DOHH2 (cell line): ENCODE results near the gene ATP6V0D1.

ENCODE experiments used
- H3F3A ChIP-seq: fragments of 200-600 bp; sonication (generic), shearing (Covaris generic); 2 replicates; pipeline ENCODE4 v1.6.0; 2016; ENCODE audit warnings: antibody characterized with exemption, mild to moderate bottlenecking; ENCODE audit not compliant: control insufficient read depth, insufficient read depth
- H3K27ac ChIP-seq: fragments of 200-600 bp; sonication (generic); 2 replicates; pipeline ENCODE4 v1.5.1; 2014; ENCODE audit warnings: low read depth, mild to moderate bottlenecking, low read length, moderate library complexity
- H3K27me3 ChIP-seq: fragments of 200-600 bp; sonication (generic); 2 replicates; pipeline ENCODE4 v1.6.1; 2014; ENCODE audit warnings: mild to moderate bottlenecking, low read length, mixed read lengths; ENCODE audit not compliant: control insufficient read depth
- H3K36me3 ChIP-seq: fragments of 200-600 bp; sonication (generic); 2 replicates; pipeline ENCODE4 v1.6.1; 2014; ENCODE audit warnings: mild to moderate bottlenecking, low read length, moderate library complexity, mixed read lengths; ENCODE audit not compliant: control insufficient read depth
- H3K4me1 ChIP-seq: fragments of 200-600 bp; sonication (generic); 2 replicates; pipeline ENCODE4 v1.6.1; 2014; ENCODE audit warnings: mild to moderate bottlenecking, low read length, mixed read lengths; ENCODE audit not compliant: control insufficient read depth
- H3K4me2 ChIP-seq: fragments of 200-600 bp; sonication (generic); 2 replicates; pipeline ENCODE4 v1.6.0; 2014; ENCODE audit warnings: mild to moderate bottlenecking, low read length, moderate library complexity
- H3K4me3 ChIP-seq: fragments of 200-600 bp; sonication (generic); 2 replicates; pipeline ENCODE4 v1.5.1; 2014; ENCODE audit warnings: mild to moderate bottlenecking, low read length, mixed read lengths
- H3K79me2 ChIP-seq: fragments of 200-600 bp; sonication (generic); 2 replicates; pipeline ENCODE4 v1.6.1; 2014; ENCODE audit warnings: mild to moderate bottlenecking, low read length, mixed read lengths; ENCODE audit not compliant: control insufficient read depth
- H3K9me2 ChIP-seq: fragments of 200-600 bp; sonication (generic); replicated peaks from 2 replicates; pipeline ENCODE4 v1.6.1; 2014; ENCODE audit warnings: mild to moderate bottlenecking, low read length, mixed read lengths; ENCODE audit not compliant: control insufficient read depth
- H3K9me3 ChIP-seq: fragments of 200-600 bp; sonication (generic); 2 replicates; pipeline ENCODE4 v1.6.1; 2014; ENCODE audit warnings: antibody characterized with exemption, low read length, mixed read lengths; ENCODE audit not compliant: control insufficient read depth, insufficient read depth
- H4K20me1 ChIP-seq: fragments of 200-600 bp; sonication (generic); 2 replicates; pipeline ENCODE4 v1.6.0; 2014; ENCODE audit warnings: low read depth, mild to moderate bottlenecking, antibody characterized with exemption, low read length, moderate library complexity; ENCODE audit not compliant: control insufficient read depth, insufficient read depth
- EZH2phosphoT487 ChIP-seq: fragments of 200-600 bp; sonication (generic); IDR thresholded peaks from 2 replicates; pipeline ENCODE4 v1.6.1; 2017; ENCODE audit warnings: borderline replicate concordance, mild to moderate bottlenecking, antibody characterized with exemption, low read length, moderate library complexity, mixed read lengths
- TF ChIP-seq, protein P1 (sequence below): fragments of 200-600 bp; sonication (generic); IDR thresholded peaks from one replicate; pipeline ENCODE4 v1.5.1; 2014; ENCODE audit warnings: antibody characterized with exemption, mild to moderate bottlenecking, low read depth, low read length; ENCODE audit not compliant: poor library complexity, severe bottlenecking

ATP6V0D1 gene

DNA sequence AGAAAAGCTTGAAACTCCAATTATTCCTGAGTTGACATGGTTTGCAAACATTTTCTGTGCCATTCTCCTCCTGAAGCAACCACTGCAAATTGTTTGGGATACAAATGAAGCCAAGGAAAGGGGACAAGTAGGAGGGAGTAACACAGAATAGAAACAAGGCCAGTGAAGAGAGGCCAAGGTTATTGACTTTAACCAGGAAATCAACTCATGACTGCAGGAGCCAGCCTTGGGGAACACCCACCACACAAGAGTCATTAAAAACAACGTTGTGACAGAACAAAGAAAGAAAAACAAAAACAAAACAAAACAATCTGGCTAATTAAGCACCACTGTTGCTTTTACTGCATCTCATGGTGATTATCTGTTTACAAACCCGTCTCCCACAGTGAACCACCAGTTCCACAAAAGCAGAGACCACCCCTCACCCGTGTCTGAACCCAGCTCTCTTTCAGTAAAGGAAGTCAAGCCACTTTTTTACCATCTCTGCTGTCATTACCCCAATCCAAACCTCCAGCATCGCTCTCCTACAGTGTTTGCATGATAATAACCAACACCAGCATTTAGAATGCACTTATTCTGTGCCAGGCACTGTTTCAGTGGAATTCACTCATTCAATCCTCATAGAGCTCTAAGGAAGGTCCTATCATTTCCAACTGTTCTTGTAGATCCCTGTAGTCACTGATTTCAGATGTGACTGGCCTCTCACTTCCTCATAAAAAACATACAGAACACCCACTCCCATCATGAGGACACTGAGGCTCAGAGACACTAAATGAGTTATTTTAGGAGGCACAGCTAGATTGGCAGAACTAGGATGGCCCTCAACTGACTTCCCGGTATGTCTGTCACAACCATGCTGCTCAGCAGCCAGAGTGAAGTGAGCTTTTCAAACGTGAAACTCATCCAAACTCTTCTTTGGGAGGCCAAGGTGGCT lies 66.7 kb downstream of the ATP6V0D1 start:
- H3K27me3 ChIP-seq: peaks cover 30% of the 10 kb centered on the region
- H3K36me3 ChIP-seq: no peaks in the 10 kb centered on the region
- H3K27ac ChIP-seq: no peak overlapping the region
- H3K9me2 ChIP-seq: no peaks in the 10 kb centered on the region
- H3K4me3 ChIP-seq: no peak overlapping the region
- no peak for TF ChIP-seq EZH2phosphoT487
- TF ChIP-seq, protein P1, sequence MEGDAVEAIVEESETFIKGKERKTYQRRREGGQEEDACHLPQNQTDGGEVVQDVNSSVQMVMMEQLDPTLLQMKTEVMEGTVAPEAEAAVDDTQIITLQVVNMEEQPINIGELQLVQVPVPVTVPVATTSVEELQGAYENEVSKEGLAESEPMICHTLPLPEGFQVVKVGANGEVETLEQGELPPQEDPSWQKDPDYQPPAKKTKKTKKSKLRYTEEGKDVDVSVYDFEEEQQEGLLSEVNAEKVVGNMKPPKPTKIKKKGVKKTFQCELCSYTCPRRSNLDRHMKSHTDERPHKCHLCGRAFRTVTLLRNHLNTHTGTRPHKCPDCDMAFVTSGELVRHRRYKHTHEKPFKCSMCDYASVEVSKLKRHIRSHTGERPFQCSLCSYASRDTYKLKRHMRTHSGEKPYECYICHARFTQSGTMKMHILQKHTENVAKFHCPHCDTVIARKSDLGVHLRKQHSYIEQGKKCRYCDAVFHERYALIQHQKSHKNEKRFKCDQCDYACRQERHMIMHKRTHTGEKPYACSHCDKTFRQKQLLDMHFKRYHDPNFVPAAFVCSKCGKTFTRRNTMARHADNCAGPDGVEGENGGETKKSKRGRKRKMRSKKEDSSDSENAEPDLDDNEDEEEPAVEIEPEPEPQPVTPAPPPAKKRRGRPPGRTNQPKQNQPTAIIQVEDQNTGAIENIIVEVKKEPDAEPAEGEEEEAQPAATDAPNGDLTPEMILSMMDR: no peak
- no peaks in the 10 kb centered on the region for H4K20me1 ChIP-seq
- no peaks in the 10 kb centered on the region for H3F3A ChIP-seq
- H3K79me2 ChIP-seq: no peaks in the 10 kb centered on the region
- no peaks in the 10 kb centered on the region for H3K9me3 ChIP-seq
- H3K4me2 ChIP-seq: no peak overlapping the region
- peaks cover 14% of the 10 kb centered on the region for H3K4me1 ChIP-seq

DNA sequence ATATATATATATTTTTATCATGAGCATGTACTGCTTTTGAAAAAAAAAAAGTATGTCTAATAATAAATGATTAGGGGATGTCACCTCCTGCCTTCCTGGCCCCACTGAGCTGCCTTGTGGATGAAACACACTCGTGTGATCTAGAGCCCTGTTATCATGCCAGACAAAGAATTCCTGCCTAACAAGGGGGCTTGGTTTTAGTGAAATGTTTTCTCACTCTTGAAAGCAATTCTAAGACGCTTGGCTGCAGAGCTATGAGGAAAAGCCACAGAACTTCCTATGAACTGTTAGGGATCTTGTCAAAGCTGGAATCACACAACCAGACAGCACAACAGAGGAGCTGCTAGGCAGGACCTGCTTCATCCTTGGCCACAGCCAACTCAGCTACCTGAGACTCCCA lies 68.7 kb downstream of the ATP6V0D1 start:
- Histone ChIP-seq H3K9me2 (no peaks in the 10 kb centered on the region), H3K27ac (no peak overlapping the region), H3K27me3 (peaks cover 22% of the 10 kb centered on the region), H3K4me2 (no peak overlapping the region), H3K4me3 (no peak overlapping the region), H4K20me1 (no peaks in the 10 kb centered on the region), H3K9me3 (no peaks in the 10 kb centered on the region), H3F3A (no peaks in the 10 kb centered on the region), H3K79me2 (no peaks in the 10 kb centered on the region), H3K36me3 (no peaks in the 10 kb centered on the region), H3K4me1 (peaks cover 14% of the 10 kb centered on the region)
- TF ChIP-seq, protein P1: no peak
- no peak for TF ChIP-seq EZH2phosphoT487

DNA sequence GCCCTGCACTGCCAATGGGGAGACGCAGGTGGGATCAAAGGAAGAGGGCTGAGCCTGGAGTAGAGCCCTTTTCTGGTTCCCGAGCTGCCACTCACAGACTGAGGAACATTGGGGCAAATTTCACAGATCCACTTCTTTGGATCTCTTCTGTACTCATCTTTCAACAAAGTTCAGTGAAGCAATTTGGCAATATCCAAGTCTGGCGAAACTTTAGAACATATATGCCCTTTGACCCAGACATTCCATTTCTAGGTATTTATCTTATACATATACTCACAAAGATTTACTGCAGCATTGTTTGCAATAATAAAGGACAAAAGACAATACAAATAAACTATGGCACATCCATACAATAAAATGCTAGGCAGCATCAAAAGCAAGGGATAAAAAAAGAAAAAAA lies 69.6 kb downstream of the ATP6V0D1 start:
- Histone ChIP-seq H4K20me1 (no peaks in the 10 kb centered on the region), H3K79me2 (no peaks in the 10 kb centered on the region), H3F3A (no peaks in the 10 kb centered on the region), H3K9me2 (no peaks in the 10 kb centered on the region), H3K9me3 (no peaks in the 10 kb centered on the region), H3K27ac (no peak overlapping the region), H3K36me3 (no peaks in the 10 kb centered on the region), H3K4me2 (no peak overlapping the region), H3K27me3 (peaks cover 13% of the 10 kb centered on the region), H3K4me1 (peaks cover 8% of the 10 kb centered on the region; the same call in 1 of the 2 replicates), H3K4me3 (no peak overlapping the region)
- TF ChIP-seq, protein P1: no peak
- TF ChIP-seq EZH2phosphoT487: no peak
